NCI-H2081 treated with DMSO at 0.1 percent for 48 hours (cell line): Measurements from ENCODE around the gene CLASP2.
"Not testable (repeated sequence)": the region's sequence is repeated elsewhere in the genome, so short reads cannot be mapped to it uniquely, and the experiment has no call there.

Experiments
- DNase-seq: peaks from one replicate; lab custom pipeline; 2025; lab: John Stamatoyannopoulos, UW

CLASP2 gene

DNA sequence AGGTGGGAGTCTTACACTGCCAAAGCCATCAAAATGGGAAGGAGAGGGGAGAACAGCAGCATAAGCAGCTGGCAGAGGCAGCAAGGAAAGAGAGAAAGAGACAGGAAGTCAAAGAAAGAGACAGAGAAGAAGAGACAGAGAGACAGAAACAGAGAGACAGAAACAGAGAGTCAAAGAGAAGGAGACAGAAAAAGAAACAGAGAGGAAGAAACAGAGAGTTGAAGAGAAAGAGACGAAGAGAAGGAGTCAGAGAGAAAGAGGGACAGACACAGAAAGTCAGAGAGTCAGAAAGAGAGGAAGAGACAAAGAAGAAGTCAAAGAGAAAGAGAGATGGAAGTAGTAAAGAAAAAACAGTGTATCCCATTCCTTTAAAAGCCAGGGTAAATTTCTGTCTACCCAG, 266.1 kb downstream of the CLASP2 start:
- DNase-seq: not testable (repeated sequence)

DNA sequence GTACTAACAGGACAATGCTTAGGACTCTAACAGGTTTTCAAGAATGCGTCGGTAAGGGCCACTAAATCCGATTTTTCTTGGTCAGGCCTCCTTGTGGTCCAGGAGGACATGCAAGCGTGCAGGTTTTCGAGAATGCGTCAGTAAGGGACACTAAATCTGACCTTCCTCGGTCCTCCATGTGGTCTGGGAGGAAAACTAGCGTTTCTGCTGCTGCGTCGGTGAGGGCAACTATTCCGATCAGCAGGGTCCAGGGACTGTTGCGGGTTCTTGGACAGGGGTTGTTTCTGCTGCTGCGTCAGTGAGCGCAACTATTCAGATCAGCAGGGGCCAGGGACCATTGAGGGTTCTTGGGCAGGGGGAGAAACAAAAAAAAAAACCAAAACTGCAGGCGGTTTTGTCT, 270.1 kb downstream of the CLASP2 start:
- no peak for DNase-seq

DNA sequence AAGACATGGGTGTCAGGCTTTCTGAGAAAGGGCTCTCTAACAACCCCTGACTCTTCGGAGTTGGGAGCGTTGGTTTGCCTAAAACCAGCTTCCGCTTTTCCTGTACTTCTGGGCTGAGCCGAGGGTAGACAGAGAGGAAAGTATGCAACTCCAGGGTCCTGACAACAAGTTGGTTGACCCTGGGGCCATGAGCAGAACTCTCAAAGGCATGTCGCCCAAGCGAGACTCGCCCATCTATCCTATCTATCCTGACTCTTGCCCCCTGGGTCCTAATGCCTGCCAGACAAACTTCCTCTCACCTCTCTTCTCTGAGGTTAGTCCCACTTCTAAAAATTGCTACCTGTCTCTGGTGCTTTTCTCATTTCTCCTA, 270.8 kb downstream of the CLASP2 start:
- DNase-seq: not testable (repeated sequence)
